ENCODE measurements around the gene GALNT11.
"Not testable (repeated sequence)": the region's sequence is repeated elsewhere in the genome, so short reads cannot be mapped to it uniquely, and the experiment has no call there.

The GALNT11 gene

DNA sequence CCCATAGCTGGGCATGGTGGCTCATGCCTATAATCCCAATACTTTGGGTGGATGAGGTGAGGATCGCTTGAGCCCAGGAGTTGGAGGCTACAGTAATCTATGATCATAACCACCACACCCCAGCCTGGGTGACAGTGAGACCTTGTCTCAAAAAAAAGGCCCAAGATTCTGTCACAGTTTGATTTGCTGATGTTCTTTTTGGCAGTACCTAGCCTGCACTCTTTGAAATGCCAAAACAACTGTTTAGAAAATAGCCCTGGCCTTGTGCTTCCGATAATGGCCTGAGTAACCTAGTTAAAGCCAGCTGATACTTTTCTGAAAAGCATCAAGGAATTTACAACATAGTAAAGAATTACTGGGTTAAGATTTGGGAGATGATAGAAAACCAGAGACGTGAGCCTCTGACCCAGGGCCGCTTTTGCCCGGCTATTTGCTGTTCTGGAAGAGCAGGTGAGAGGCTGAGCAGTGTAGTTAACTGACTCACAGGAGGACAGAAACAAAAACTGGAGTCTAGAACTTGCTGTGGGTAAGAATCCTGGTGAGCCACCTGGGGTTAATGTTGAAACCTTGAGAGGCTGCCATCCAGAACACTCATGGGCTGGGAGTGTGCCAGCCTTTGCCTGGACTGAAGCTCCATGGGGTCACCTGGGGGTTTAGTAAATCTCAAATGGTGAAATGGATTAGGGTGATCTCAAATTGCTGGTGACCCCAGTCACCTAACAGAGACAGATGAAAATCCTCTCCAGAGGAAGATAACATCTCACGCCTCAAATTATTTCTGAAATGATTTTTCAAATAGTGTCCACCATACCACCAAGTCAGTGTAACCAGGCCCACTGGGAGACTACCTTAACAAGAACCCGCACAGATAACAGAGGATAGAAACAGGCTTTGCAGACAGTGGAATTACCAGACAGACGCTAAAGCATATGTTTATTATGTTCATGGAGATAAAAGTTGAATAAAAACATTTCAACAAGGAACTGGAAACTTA, 51.8 kb downstream of the GALNT11 start:
- no peaks in the 10 kb centered on the region for H3K36me3 ChIP-seq
- no peaks in the 10 kb centered on the region for H3K9me3 ChIP-seq
- TF ChIP-seq, protein P1, sequence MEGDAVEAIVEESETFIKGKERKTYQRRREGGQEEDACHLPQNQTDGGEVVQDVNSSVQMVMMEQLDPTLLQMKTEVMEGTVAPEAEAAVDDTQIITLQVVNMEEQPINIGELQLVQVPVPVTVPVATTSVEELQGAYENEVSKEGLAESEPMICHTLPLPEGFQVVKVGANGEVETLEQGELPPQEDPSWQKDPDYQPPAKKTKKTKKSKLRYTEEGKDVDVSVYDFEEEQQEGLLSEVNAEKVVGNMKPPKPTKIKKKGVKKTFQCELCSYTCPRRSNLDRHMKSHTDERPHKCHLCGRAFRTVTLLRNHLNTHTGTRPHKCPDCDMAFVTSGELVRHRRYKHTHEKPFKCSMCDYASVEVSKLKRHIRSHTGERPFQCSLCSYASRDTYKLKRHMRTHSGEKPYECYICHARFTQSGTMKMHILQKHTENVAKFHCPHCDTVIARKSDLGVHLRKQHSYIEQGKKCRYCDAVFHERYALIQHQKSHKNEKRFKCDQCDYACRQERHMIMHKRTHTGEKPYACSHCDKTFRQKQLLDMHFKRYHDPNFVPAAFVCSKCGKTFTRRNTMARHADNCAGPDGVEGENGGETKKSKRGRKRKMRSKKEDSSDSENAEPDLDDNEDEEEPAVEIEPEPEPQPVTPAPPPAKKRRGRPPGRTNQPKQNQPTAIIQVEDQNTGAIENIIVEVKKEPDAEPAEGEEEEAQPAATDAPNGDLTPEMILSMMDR (IDR thresholded peaks at IDR 0.05) = no peak
- no peaks in the 10 kb centered on the region for H3K27me3 ChIP-seq
- H3K4me1 ChIP-seq (ENCODE audit: control insufficient read depth in 1 of 2, insufficient read depth in 1 of 2, low read depth in 1 of 2, low read length in 1 of 2) = no peaks in the 10 kb centered on the region
- H3K4me3 ChIP-seq (ENCODE audit: low read depth in 1 of 2, low read length in 1 of 2) = no peak overlapping the region
- no peak overlapping the region for H3K27ac ChIP-seq

DNA sequence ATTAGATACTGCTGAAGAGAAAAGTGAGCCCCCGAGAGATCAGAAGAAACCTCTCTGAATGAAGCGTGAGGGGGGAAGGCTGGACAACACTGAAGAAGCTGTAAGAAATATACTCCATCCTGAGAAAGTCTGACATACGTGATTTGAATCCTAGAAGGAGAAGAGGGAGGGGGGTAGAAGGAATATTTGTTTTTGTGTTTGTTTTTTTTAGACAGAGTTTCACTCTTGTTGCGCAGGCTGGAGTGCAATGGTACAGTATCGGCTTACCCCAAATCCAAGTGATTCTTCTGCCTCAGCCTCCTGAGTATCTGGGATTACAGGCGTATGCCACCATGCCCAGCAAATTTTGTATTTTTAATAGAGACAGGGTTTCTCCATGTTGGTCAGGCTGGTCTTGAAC, 52.6 kb downstream of the GALNT11 start:
- Histone ChIP-seq H3K27ac (no peak overlapping the region), H3K36me3 (no peaks in the 10 kb centered on the region)
- TF ChIP-seq, protein P1 (IDR thresholded peaks at IDR 0.05) = no peak

DNA sequence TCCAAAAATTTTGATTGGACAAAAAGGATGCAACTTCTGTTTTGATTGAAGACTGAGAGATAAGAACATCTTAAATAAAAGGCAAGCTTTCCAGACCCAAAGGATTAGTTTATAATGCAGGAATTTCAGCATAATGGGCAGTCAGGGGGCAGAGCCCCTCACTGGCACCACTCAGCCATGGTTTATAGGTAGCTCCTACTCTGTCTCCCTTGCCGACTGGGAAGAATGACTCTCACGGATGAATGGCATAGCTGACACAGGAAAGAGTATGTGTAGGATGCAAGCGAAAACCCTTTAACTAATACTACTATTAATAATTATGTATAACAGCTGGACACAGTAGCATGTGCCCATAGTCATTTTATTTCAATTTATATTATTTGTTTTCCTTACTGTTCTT, 53.3 kb downstream of the GALNT11 start:
- no peaks in the 10 kb centered on the region for H3K27me3 ChIP-seq
- no peak overlapping the region for H3K4me3 ChIP-seq (ENCODE audit: low read depth in 1 of 2, low read length in 1 of 2)
- H3K27ac ChIP-seq = no peak overlapping the region
- TF ChIP-seq, protein P1 (IDR thresholded peaks at IDR 0.05) = no peak
- no peaks in the 10 kb centered on the region for H3K9me3 ChIP-seq
- no peaks in the 10 kb centered on the region for H3K36me3 ChIP-seq
- H3K4me1 ChIP-seq (ENCODE audit: control insufficient read depth in 1 of 2, insufficient read depth in 1 of 2, low read depth in 1 of 2, low read length in 1 of 2) = no peaks in the 10 kb centered on the region

More for the DNA sequence above, 52.6 kb downstream of the GALNT11 start:
- Histone ChIP-seq H3K4me3 (ENCODE audit: low read depth in 1 of 2, low read length in 1 of 2) (no peak overlapping the region), H3K27me3 (no peaks in the 10 kb centered on the region), H3K9me3 (no peaks in the 10 kb centered on the region), H3K4me1 (ENCODE audit: control insufficient read depth in 1 of 2, insufficient read depth in 1 of 2, low read depth in 1 of 2, low read length in 1 of 2) (no peaks in the 10 kb centered on the region)

DNA sequence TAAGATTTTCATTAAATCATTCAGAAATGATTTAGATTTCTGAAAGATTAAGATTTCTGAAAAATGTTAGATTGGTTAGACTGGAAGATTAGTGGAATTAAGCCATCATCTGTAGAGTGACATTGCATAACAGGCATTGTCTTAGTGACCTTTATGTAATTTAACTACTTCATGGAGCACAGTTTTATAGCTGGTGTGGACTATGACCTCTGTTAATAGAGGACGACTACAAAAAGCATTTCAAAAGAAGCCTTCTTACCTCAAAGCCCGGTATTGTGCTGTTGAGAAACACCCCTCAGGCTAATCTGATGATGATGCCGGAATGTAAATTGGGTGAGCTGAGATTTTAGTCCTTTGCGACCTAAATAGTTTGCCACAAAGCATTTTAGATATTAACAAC, 55.6 kb downstream of the GALNT11 start:
- TF ChIP-seq, protein P1 (IDR thresholded peaks at IDR 0.05) = no peak
- no peaks in the 10 kb centered on the region for H3K27me3 ChIP-seq
- no peaks in the 10 kb centered on the region for H3K36me3 ChIP-seq
- H3K4me3 ChIP-seq (ENCODE audit: low read depth in 1 of 2, low read length in 1 of 2) = no peak overlapping the region
- no peaks in the 10 kb centered on the region for H3K9me3 ChIP-seq
- H3K27ac ChIP-seq = no peak overlapping the region
- H3K4me1 ChIP-seq (ENCODE audit: control insufficient read depth in 1 of 2, insufficient read depth in 1 of 2, low read depth in 1 of 2, low read length in 1 of 2) = no peaks in the 10 kb centered on the region

DNA sequence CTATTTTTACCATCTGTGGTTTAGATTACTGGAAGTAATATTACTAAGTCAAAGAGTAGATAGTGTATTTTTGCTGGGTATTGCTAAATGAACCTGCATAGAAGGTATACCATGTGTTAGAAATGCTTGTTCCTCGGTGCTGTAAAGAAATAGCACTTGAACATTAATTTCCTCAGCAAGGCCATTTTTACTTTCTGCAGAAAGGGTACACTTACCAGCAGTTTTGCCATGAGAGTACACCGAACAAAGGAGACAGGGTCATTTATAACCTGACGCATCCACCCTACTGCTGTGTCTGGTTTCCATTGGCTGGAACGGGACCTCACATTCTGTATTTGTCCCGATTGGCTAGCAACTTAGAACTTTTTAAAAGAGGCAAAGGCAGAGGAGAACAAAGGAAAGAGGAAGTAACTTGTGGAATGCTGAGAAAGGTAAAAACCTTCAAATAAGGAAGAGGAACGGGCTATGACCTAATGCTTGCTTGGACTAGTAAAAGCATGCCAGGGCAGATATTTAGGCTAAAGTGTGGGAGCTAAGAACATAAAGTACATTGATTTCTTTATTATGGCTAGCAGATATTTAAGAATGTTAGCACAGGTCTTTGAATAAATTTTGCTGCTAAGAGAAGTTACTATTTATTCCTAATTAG, 56.7 kb downstream of the GALNT11 start:
- H3K9me3 ChIP-seq; H3K4me3 ChIP-seq (ENCODE audit: low read depth in 1 of 2, low read length in 1 of 2); H3K36me3 ChIP-seq; H3K27ac ChIP-seq; H3K4me1 ChIP-seq (ENCODE audit: control insufficient read depth in 1 of 2, insufficient read depth in 1 of 2, low read depth in 1 of 2, low read length in 1 of 2); H3K27me3 ChIP-seq: not testable (repeated sequence)

DNA sequence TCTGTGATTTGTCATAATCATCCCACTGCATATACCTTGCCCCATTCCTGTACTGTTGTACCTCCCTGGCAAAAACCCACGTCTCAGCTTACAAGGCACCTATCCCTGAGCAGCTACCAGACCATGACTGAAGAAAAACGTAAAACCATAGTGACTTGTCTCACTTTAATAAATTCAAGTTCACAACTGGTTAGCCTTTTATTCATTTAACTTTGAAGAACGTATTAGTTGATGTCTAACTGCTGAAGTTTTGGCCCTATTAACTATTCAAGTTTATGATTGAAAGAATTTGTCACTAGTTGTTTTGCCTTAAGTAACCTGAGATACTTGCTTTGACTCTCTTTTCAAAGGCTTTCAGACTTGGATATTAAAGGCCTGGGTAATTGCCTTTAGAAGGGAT, 59.7 kb downstream of the GALNT11 start:
- Histone ChIP-seq H3K9me3 (peaks cover 6% of the 10 kb centered on the region), H3K4me3 (ENCODE audit: low read depth in 1 of 2, low read length in 1 of 2) (no peak overlapping the region), H3K27ac (no peak overlapping the region), H3K4me1 (ENCODE audit: control insufficient read depth in 1 of 2, insufficient read depth in 1 of 2, low read depth in 1 of 2, low read length in 1 of 2) (no peaks in the 10 kb centered on the region), H3K36me3 (no peaks in the 10 kb centered on the region), H3K27me3 (no peaks in the 10 kb centered on the region)
- TF ChIP-seq, protein P1 (IDR thresholded peaks at IDR 0.05) = no peak

All from neutrophil (primary cell).